ENCODE data around the gene CDYL.

The CDYL gene

GRCh38 chr6:4809999-4810918 is 34.1 kb downstream of the CDYL start:
- TF ChIP-seq CTCF (IDR thresholded peaks at IDR 0.05; ENCODE audit: poor library complexity, severe bottlenecking), result no peak
- DNase-seq (ENCODE audit: low spot score), result no peak
- no peaks in the 10 kb centered on the region for H3K27me3 ChIP-seq (ENCODE audit: insufficient read depth, poor library complexity, severe bottlenecking)
- H3K4me1 ChIP-seq (ENCODE audit: insufficient read depth, poor library complexity, severe bottlenecking), result peaks cover 19% of the 10 kb centered on the region
- no peaks in the 10 kb centered on the region for H3K9me3 ChIP-seq (ENCODE audit: severe bottlenecking)
- H3K4me3 ChIP-seq (ENCODE audit: severe bottlenecking), result no peak overlapping the region
- H3K27ac ChIP-seq (ENCODE audit: poor library complexity, severe bottlenecking), result peak overlapping the region; percentile 13
- peak; percentile 58 for ATAC-seq (ENCODE audit: low read depth)
- H3K36me3 ChIP-seq (ENCODE audit: low read depth), result no peaks in the 10 kb centered on the region

- peaks cover 19% of the 10 kb centered on the region for H3K4me1 ChIP-seq (ENCODE audit: insufficient read depth, poor library complexity, severe bottlenecking)
- H3K27ac ChIP-seq (ENCODE audit: poor library complexity, severe bottlenecking), result peak overlapping the region; percentile 19
- DNase-seq (ENCODE audit: low spot score) (no peak), ATAC-seq (ENCODE audit: low read depth) (peak; percentile 38; the same call in 2 of the 3 replicates)
- H3K27me3 ChIP-seq (ENCODE audit: insufficient read depth, poor library complexity, severe bottlenecking), result no peaks in the 10 kb centered on the region
- H3K36me3 ChIP-seq (ENCODE audit: low read depth), result no peaks in the 10 kb centered on the region
- H3K9me3 ChIP-seq (ENCODE audit: severe bottlenecking), result no peaks in the 10 kb centered on the region
- H3K4me3 ChIP-seq (ENCODE audit: severe bottlenecking), result no peak overlapping the region
- no peak for TF ChIP-seq CTCF (IDR thresholded peaks at IDR 0.05; ENCODE audit: poor library complexity, severe bottlenecking)
Observed at GRCh38 chr6:4812068-4812467, 35.9 kb downstream of the CDYL start.

- DNase-seq (ENCODE audit: low spot score), result no peak
- Histone ChIP-seq H3K4me3 (ENCODE audit: severe bottlenecking) (no peak overlapping the region), H3K9me3 (ENCODE audit: severe bottlenecking) (no peaks in the 10 kb centered on the region), H3K27ac (ENCODE audit: poor library complexity, severe bottlenecking) (no peak overlapping the region), H3K4me1 (ENCODE audit: insufficient read depth, poor library complexity, severe bottlenecking) (peaks cover 19% of the 10 kb centered on the region), H3K36me3 (ENCODE audit: low read depth) (no peaks in the 10 kb centered on the region), H3K27me3 (ENCODE audit: insufficient read depth, poor library complexity, severe bottlenecking) (no peaks in the 10 kb centered on the region)
- TF ChIP-seq CTCF (IDR thresholded peaks at IDR 0.05; ENCODE audit: poor library complexity, severe bottlenecking), result no peak
- ATAC-seq (ENCODE audit: low read depth), result no peak
Observed at GRCh38 chr6:4813055-4813454, 36.9 kb downstream of the CDYL start.

GRCh38 chr6:4814212-4814611 is 38.0 kb downstream of the CDYL start:
- Histone ChIP-seq H3K4me3 (ENCODE audit: severe bottlenecking) (no peak overlapping the region), H3K4me1 (ENCODE audit: insufficient read depth, poor library complexity, severe bottlenecking) (peaks cover 19% of the 10 kb centered on the region), H3K27me3 (ENCODE audit: insufficient read depth, poor library complexity, severe bottlenecking) (no peaks in the 10 kb centered on the region), H3K27ac (ENCODE audit: poor library complexity, severe bottlenecking) (no peak overlapping the region), H3K9me3 (ENCODE audit: severe bottlenecking) (no peaks in the 10 kb centered on the region), H3K36me3 (ENCODE audit: low read depth) (no peaks in the 10 kb centered on the region)
- DNase-seq (ENCODE audit: low spot score), result no peak
- TF ChIP-seq CTCF (IDR thresholded peaks at IDR 0.05; ENCODE audit: poor library complexity, severe bottlenecking), result no peak
- ATAC-seq (ENCODE audit: low read depth), result no peak

- Histone ChIP-seq H3K27me3 (ENCODE audit: insufficient read depth, poor library complexity, severe bottlenecking) (no peaks in the 10 kb centered on the region), H3K4me3 (ENCODE audit: severe bottlenecking) (no peak overlapping the region), H3K27ac (ENCODE audit: poor library complexity, severe bottlenecking) (no peak overlapping the region), H3K36me3 (ENCODE audit: low read depth) (no peaks in the 10 kb centered on the region), H3K4me1 (ENCODE audit: insufficient read depth, poor library complexity, severe bottlenecking) (peaks cover 17% of the 10 kb centered on the region), H3K9me3 (ENCODE audit: severe bottlenecking) (no peaks in the 10 kb centered on the region)
- no peak for DNase-seq (ENCODE audit: low spot score)
- TF ChIP-seq CTCF (IDR thresholded peaks at IDR 0.05; ENCODE audit: poor library complexity, severe bottlenecking), result no peak
- ATAC-seq (ENCODE audit: low read depth), result no peak
Observed at GRCh38 chr6:4814987-4815386, 38.8 kb downstream of the CDYL start.
